Measurements from ENCODE around the gene AIP. TPM values are rescaled to one million over a fixed set of nuclear protein-coding genes. Genes with fewer than 3 reads are reported as not detected.
"Not testable (repeated sequence)": the region's sequence is repeated elsewhere in the genome, so short reads cannot be mapped to it uniquely, and the experiment has no call there.

AIP gene
- total RNA-seq, 1 donor from 2014 or later: 23.5 TPM

- ATAC-seq: peak; percentile 84
Observed at GRCh38 chr11:67468759-67469507, 13.9 kb upstream of the AIP start, which contains the start of gene TMEM134. Gene TMEM134 (minus strand): TSS chr11:67469251. CDS start chr11:67469192, 59 bp downstream.

DNA sequence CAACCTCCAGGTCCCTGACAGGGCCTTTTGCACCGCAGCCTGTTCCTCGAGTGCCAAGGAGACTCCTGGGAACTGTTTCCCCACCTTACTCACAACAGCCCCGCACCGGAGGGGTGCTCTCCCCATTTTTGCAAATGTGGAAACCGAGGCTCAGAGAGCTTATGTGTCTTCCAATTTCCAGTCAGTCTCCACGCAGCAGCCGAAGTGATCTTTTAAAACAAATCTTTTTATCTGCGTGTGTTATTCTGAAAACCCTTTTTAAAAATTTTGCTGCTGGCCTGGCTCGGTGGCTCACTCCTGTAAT is 13.4 kb upstream of the AIP start:
- ATAC-seq: no peak

GRCh38 chr11:67470337-67471002 is 12.4 kb upstream of the AIP start:
- no peak for ATAC-seq

- ATAC-seq: no peak
Observed at GRCh38 chr11:67472882-67473281, 9.9 kb upstream of the AIP start.

DNA sequence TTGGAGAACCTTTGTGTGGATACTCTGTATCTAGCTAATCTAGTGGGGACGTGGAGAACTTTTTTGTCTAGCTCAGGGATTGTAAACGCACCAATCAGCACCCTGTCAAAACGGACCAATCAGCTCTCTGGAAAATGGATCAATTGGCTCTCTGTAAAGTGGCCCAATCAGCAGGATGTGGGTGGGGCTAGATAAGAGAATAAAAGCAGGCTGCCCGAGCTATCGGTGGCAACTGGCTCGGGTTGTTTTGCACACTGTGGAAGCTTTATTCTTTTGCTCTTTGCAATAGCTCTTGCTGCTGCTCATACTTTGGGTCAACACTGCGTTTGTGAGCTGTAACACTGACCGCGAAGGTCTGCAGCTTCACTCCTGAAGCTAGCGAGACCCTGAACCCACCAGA is 6.1 kb upstream of the AIP start:
- ATAC-seq: not testable (repeated sequence)

GRCh38 chr11:67477344-67478050 is 5.3 kb upstream of the AIP start:
- not testable (repeated sequence) for ATAC-seq

DNA sequence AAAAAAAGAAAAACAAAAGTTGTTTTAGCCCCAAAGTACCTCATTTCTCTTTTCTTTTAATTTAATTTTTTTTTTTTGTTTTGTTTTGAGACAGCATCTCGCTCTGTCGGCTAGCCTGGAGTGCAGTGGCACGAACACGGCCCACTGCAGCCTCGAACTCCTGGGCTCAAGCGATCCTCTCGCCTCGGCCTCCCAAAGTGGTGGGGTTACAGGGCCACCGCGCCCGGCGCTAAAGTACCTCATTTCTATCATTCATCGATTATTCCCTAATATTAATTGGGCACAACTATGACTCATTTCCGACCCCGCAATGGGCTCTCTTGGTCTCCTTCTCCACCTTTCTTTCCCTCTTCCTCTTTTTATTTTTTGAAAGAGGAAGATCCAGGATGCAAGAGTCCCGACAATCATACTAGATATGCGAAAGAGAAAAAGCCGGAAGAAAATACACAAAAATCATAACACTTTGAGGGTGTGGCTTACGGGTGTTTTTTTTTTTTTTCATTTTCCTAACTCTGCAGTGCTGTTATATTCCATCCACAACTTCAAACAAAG is 475 bp upstream of the AIP start:
- no peak for ATAC-seq

- no peak for ATAC-seq
Observed at GRCh38 chr11:67483831-67484665, 1.2 kb downstream of the AIP start.

DNA sequence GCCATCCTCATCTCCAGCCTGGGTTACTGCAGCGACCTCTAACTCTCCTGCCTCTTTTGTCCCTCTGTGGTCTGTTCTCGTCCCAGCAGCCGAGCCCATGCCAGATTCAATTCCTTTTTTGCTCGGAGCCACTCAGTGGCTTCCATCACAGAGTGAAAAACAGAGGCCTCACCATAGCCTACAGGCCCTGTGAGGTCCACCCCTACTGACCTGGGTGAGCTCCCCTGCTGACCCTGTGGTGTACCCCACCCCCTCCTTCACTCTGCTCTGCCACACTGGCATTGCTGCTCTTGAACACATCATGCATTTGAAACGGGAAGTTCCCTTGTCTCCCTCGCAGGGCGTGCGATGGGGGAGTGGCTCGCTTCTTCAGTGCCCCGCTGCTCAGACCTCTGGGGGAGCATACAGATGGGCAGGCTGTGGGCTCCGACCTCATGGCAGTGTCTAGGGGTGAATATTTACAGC is 2.1 kb downstream of the AIP start:
- ATAC-seq: no peak

- ATAC-seq: not testable (repeated sequence)
Observed at GRCh38 chr11:67485873-67486361, 3.1 kb downstream of the AIP start.

DNA sequence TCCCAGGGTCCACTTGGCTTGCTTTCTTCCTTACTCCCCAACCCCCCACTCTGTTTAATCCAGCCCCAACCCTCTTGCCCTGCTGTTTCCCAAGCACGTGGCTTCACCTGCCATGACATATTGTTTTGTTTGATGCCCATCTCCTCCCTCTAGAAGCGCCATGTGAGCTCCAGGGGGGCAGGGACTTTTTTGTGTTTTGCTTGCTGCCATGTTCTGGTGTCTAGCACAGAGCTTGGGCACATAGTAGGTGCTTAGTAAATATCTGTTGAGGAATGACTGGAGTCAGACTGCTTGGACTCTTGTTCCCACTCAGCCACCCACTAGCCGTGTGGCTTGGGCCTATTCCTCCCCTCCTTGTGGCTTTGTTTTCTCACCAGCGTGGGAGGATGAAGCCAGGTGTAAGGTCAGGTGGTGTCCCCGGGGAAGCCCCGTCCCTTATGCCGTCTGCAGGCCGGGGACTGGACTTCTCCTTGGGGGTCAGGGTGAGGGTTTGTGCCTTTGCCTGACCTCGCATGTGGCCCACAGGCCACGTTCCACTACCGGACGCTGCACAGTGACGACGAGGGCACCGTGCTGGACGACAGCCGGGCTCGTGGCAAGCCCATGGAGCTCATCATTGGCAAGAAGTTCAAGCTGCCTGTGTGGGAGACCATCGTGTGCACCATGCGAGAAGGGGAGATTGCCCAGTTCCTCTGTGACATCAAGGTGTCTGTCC is 3.8 kb downstream of the AIP start:
- ATAC-seq: no peak

DNA sequence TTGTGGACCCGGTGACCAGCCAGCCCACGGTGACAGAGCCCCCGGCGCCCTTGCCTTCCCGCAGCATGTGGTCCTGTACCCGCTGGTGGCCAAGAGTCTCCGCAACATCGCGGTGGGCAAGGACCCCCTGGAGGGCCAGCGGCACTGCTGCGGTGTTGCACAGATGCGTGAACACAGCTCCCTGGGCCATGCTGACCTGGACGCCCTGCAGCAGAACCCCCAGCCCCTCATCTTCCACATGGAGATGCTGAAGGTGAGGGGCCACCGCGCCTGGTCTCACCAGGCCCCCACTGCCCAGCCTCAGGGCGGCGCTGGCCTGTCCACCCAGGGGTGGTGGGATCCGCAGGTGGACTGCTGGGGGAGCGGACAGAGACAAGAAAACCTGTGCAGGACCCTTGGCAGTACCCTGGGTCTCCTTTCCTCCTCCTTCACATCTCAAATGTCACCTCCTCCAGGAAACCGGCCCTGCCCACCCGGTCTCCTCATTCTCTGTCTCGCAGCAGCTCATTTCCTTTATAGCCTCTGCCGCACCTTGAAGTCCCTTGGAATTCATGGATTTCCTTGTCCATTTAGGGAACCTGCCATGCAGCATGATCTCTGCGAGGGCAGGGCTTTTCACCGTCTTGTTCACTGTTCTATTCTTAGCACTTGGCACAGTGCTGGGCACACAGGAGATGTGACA is 6.5 kb downstream of the AIP start:
- ATAC-seq: no peak

DNA sequence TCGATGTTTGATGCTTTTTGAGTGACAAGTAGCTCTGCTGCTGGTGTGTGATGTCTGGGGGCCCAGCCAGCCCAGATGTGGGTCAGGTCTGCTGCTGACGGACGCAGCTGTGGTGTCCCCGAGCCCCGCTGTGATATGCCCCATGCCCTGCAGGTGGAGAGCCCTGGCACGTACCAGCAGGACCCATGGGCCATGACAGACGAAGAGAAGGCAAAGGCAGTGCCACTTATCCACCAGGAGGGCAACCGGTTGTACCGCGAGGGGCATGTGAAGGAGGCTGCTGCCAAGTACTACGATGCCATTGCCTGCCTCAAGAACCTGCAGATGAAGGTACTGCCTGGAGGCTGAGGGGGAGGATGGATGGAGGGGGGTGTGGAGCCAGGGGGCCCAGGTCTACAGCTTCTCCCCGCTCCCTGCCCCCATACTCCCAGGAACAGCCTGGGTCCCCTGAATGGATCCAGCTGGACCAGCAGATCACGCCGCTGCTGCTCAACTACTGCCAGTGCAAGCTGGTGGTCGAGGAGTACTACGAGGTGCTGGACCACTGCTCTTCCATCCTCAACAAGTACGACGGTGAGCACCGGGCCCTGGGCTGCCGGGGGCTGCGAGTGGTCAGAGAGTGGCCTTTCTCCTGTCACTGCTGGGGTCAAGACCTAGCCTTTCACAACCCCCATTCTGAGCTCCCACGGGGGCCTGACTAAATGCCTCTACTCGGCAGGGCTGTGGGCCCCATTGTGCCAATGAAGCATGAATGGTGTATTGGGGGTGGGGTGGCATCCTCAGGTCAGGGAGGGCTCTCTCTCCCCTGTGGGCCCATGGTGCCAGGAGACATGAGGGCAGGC is 7.3 kb downstream of the AIP start:
- ATAC-seq: no peak

DNA sequence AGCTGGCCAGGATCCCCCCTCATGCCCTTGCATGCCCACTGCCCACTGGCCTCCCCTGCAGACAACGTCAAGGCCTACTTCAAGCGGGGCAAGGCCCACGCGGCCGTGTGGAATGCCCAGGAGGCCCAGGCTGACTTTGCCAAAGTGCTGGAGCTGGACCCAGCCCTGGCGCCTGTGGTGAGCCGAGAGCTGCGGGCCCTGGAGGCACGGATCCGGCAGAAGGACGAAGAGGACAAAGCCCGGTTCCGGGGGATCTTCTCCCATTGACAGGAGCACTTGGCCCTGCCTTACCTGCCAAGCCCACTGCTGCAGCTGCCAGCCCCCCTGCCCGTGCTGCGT is 7.9 kb downstream of the AIP start:
- no peak for ATAC-seq

- ATAC-seq: no peak
Observed at GRCh38 chr11:67491276-67492068, 8.6 kb downstream of the AIP start.

- no peak for ATAC-seq
Observed at GRCh38 chr11:67492069-67492727, 9.4 kb downstream of the AIP start.

DNA sequence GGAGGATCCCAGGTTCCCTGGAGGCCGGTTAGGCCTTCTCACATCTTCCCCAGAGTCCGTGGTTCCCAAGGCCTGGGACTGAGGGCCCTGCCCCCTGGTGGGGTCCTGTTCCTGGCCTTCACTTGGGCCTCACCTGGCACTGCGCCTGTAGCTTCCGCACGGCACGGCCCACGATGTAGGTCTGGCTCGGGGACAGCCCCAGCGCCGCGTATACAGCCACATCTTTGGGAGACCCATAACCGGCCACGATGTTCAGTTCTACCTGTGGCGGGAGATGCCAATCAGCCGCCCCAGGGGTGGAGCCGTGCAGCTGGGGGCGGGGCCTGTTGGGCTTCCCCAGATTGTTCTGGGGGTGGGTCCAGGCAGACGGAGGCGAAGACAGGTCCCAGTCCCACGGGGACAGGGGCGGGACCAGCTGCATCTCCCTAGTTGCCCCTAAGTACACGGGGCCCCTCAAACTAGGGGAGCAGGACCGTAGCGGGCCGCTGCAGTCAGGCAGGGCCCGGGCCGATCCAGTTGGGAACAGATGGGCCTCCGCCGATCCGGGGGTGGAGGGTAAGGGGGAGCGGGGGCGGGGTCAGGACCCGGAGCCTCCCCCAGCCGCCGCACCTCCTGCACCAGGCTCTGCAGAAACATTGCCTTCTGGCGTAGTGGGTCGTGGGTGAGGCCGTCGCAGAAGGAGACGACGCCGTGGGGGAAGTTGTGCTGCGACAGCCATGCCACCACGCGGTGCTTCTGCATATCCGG is 10.1 kb downstream of the AIP start:
- no peak for ATAC-seq
